AG09309 (cell line): ENCODE measurements around the gene GREM1.

ENCODE experiments used
- DNase-seq: peaks from one replicate; pipeline ENCODE4 v3.0.0-alpha.2; 2010; ENCODE audit warnings: low read depth
- H3K4me3 ChIP-seq: 2 replicates; pipeline ENCODE4 v1.5.1; 2011; ENCODE audit warnings: mild to moderate bottlenecking, low read depth, low read length, moderate library complexity; ENCODE audit not compliant: control insufficient read depth
- CTCF ChIP-seq: IDR thresholded peaks from 2 replicates; pipeline ENCODE4 v1.5.1; 2011; ENCODE audit warnings: mild to moderate bottlenecking, low read depth, low read length, inconsistent platforms; ENCODE audit not compliant: insufficient read depth, control insufficient read depth; ENCODE audit errors: missing control alignments

GREM1 gene

GRCh38 chr15:32692286-32692685 lies 25.5 kb upstream of the GREM1 start:
- no peak for TF ChIP-seq CTCF
- no peak for DNase-seq
- H3K4me3 ChIP-seq, result no peak overlapping the region

DNA sequence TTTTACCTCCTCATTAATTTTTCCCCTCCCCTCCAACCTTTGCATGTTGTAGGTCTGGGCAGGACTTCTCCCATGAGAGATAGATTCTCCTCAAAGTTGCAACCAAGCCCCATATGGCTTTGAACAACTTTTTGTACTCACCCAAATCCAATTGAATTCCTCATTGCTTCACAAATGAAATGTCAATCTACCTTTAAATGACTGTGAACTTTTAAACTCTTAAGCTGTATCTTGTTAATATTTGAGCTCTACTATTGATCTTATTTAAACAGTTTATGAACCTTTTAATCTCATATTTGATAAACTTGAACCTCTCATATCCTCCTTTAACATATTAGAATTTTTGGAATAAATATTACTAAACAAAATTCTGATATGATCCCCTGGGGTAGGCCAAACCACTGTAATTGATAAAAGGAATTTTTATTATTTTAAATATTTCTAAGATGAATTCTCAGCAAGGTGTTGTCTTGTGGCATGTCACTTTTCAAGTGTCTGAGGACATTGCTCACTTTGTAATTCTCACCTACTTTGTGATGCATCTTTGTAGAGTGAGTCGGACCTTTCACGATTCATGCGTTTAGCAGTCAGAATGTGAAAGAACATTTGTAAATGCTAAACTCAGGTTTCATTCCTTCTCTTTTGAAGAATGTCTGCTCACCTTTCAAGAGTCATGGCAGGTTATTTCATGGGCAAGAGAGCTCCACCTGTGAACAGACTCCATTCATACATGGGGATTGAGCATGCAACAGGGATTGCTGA lies 23.4 kb upstream of the GREM1 start:
- H3K4me3 ChIP-seq, result no peak overlapping the region
- TF ChIP-seq CTCF, result no peak
- DNase-seq, result no peak

- H3K4me3 ChIP-seq, result no peak overlapping the region
- TF ChIP-seq CTCF, result no peak
- no peak for DNase-seq
Observed at GRCh38 chr15:32698773-32699390, 18.9 kb upstream of the GREM1 start.

DNA sequence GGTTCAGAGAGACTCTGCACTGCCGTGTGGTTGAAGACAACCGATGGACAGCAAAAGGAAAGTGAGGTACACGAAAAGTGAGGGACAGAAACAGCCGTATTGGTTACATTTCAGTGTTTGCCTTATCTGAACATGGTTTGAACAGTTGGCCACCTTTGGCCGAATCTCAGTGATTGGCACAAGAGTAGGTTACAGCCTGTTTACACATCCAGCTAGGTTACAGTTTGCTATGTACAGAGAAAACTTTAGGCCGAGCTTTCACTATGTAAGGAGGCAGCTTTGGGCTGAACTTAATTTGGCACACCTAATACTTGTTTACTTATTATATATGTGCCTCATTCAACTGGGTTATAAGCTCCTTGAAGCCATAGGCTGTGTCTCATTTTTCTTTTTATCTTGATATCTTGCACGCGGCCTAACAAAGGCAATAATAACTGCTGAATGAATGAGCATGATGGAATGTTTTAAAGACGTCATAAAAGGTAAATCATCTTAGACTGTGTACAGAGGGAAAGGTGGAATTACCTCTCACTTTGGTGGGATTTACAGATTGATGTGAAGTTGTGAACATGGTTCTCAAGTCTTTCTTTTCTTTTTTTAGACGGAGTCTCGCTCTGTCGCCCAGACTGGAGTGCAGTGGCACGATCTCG lies 17.2 kb upstream of the GREM1 start:
- no peak for TF ChIP-seq CTCF
- no peak for DNase-seq

GRCh38 chr15:32701863-32702262 lies 15.9 kb upstream of the GREM1 start:
- no peak for DNase-seq
- H3K4me3 ChIP-seq, result no peak overlapping the region
- TF ChIP-seq CTCF, result no peak

More for the DNA sequence above, 17.2 kb upstream of the GREM1 start:
- no peak overlapping the region for H3K4me3 ChIP-seq

DNA sequence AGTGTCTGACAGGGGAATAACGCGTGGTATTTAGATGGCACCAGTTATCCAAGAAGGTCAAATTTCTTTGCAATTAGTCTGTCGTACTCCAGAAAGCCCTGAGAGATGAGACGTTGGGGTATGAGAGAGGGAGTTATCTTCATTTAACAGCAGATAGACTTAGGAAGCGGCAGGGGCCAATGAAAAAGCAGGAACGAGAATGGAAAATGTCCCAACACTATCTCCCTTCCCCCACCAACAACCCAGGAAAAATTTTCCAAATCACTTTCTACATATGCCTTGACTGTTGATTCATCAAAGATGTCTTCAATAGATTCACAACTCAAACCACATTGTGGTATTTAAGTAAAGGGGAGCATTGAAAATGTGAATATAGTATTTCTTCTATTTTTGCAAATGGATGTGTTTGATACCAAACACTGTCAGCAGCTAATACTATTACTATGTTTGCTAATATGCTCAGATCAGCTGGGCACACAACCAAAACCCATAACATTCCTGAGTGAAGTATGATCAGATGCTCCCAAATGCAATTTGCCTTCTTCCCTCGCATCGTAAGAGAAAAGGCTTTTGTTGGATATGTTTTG lies 13.3 kb upstream of the GREM1 start:
- no peak for TF ChIP-seq CTCF
- DNase-seq, result no peak
- H3K4me3 ChIP-seq, result no peak overlapping the region
